Measurements from ENCODE around the gene CYP2A6. TPM values are rescaled to one million over a fixed set of nuclear protein-coding genes. Genes with fewer than 3 reads are reported as not detected.
"Not testable (repeated sequence)": the region's sequence is repeated elsewhere in the genome, so short reads cannot be mapped to it uniquely, and the experiment has no call there.

CYP2A6 gene
- total RNA-seq, 1 donor from 2014 or later, result not detected

GRCh38 chr19:40831502-40832430 is 18.5 kb downstream of the CYP2A6 start:
- Histone ChIP-seq H3K27me3 (ENCODE audit: control insufficient read depth, insufficient read depth, low read length) (peaks cover 3% of the 10 kb centered on the region), H3K4me3 (ENCODE audit: low read depth, low read length) (no peak overlapping the region), H3K36me3 (ENCODE audit: control insufficient read depth, insufficient read depth, low read length) (no peaks in the 10 kb centered on the region)
- TF ChIP-seq CTCF (IDR thresholded peaks at IDR 0.05; ENCODE audit: insufficient read depth, low read length, severe bottlenecking), result no peak
- FAIRE-seq (peak; percentile 88), DNase-seq (ENCODE audit: low read depth) (peak; percentile 86)

GRCh38 chr19:40830741-40831140 is 19.5 kb downstream of the CYP2A6 start:
- not testable (repeated sequence) for DNase-seq (ENCODE audit: low read depth); H3K4me3 ChIP-seq (ENCODE audit: low read depth, low read length); H3K36me3 ChIP-seq (ENCODE audit: control insufficient read depth, insufficient read depth, low read length); FAIRE-seq; H3K27me3 ChIP-seq (ENCODE audit: control insufficient read depth, insufficient read depth, low read length)

- H3K4me3 ChIP-seq (ENCODE audit: low read depth, low read length), result no peak overlapping the region
- FAIRE-seq (no peak), DNase-seq (ENCODE audit: low read depth) (no peak)
- TF ChIP-seq CTCF (IDR thresholded peaks at IDR 0.05; ENCODE audit: insufficient read depth, low read length, severe bottlenecking), result no peak
- H3K36me3 ChIP-seq (ENCODE audit: control insufficient read depth, insufficient read depth, low read length), result no peaks in the 10 kb centered on the region
- H3K27me3 ChIP-seq (ENCODE audit: control insufficient read depth, insufficient read depth, low read length), result peaks cover 3% of the 10 kb centered on the region
Observed at GRCh38 chr19:40829205-40829604, 21.0 kb downstream of the CYP2A6 start.

GRCh38 chr19:40827386-40828247 is 22.6 kb downstream of the CYP2A6 start:
- FAIRE-seq (no peak), DNase-seq (ENCODE audit: low read depth) (no peak)
- H3K36me3 ChIP-seq (ENCODE audit: control insufficient read depth, insufficient read depth, low read length), result no peaks in the 10 kb centered on the region
- peaks cover 3% of the 10 kb centered on the region for H3K27me3 ChIP-seq (ENCODE audit: control insufficient read depth, insufficient read depth, low read length)
- TF ChIP-seq CTCF (IDR thresholded peaks at IDR 0.05; ENCODE audit: insufficient read depth, low read length, severe bottlenecking), result no peak
- H3K4me3 ChIP-seq (ENCODE audit: low read depth, low read length), result no peak overlapping the region

GRCh38 chr19:40826699-40827385 is 23.4 kb downstream of the CYP2A6 start:
- not testable (repeated sequence) for H3K36me3 ChIP-seq (ENCODE audit: control insufficient read depth, insufficient read depth, low read length)
- peak; percentile 99 for FAIRE-seq

GRCh38 chr19:40826312-40826698 is 23.9 kb downstream of the CYP2A6 start:
- H3K36me3 ChIP-seq (ENCODE audit: control insufficient read depth, insufficient read depth, low read length); FAIRE-seq; DNase-seq (ENCODE audit: low read depth); H3K4me3 ChIP-seq (ENCODE audit: low read depth, low read length); H3K27me3 ChIP-seq (ENCODE audit: control insufficient read depth, insufficient read depth, low read length): not testable (repeated sequence)

More at GRCh38 chr19:40826699-40827385, 23.4 kb downstream of the CYP2A6 start:
- not testable (repeated sequence) for H3K27me3 ChIP-seq (ENCODE audit: control insufficient read depth, insufficient read depth, low read length); H3K4me3 ChIP-seq (ENCODE audit: low read depth, low read length); DNase-seq (ENCODE audit: low read depth)

GRCh38 chr19:40825460-40826095 is 24.7 kb downstream of the CYP2A6 start:
- peak; percentile 73 for FAIRE-seq

GRCh38 chr19:40824916-40825315 is 25.3 kb downstream of the CYP2A6 start:
- not testable (repeated sequence) for DNase-seq (ENCODE audit: low read depth); H3K27me3 ChIP-seq (ENCODE audit: control insufficient read depth, insufficient read depth, low read length); FAIRE-seq; H3K4me3 ChIP-seq (ENCODE audit: low read depth, low read length); H3K36me3 ChIP-seq (ENCODE audit: control insufficient read depth, insufficient read depth, low read length)

More at GRCh38 chr19:40825460-40826095, 24.7 kb downstream of the CYP2A6 start:
- not testable (repeated sequence) for DNase-seq (ENCODE audit: low read depth); H3K27me3 ChIP-seq (ENCODE audit: control insufficient read depth, insufficient read depth, low read length); H3K36me3 ChIP-seq (ENCODE audit: control insufficient read depth, insufficient read depth, low read length); H3K4me3 ChIP-seq (ENCODE audit: low read depth, low read length)

GRCh38 chr19:40822704-40823553 is 27.3 kb downstream of the CYP2A6 start:
- FAIRE-seq; DNase-seq (ENCODE audit: low read depth); H3K27me3 ChIP-seq (ENCODE audit: control insufficient read depth, insufficient read depth, low read length): not testable (repeated sequence)

More at GRCh38 chr19:40822704-40823553, 27.3 kb downstream of the CYP2A6 start:
- H3K4me3 ChIP-seq (ENCODE audit: low read depth, low read length); H3K36me3 ChIP-seq (ENCODE audit: control insufficient read depth, insufficient read depth, low read length): not testable (repeated sequence)
